ENCODE results near the gene KCTD3.

DNA sequence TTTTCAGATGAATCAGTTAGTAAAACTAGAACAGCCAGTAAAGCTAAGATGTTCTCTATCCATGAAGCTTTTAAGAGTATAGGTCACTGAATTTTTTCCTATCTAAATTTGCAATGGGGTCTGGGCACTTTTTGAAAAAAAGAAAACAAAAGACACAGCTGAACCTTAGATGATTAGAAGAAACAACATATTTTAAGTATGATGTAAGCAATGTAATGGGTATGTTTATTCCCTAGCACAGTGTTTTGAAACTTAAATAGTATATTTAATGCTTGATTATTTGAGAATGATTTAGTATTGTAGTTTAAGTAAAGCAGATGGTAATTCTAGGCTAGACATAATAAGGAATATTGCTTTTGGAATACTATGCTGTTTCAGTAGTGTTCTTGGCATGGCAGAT is 36.2 kb downstream of the KCTD3 start:
- TF ChIP-seq PCBP2 (optimal IDR thresholded peaks at IDR 0.05; ENCODE audit: low read depth, low read length, poor library complexity, severe bottlenecking) (no peak), NFE2 (CRISPR knock-in tag; IDR thresholded peaks at IDR 0.05) (no peak), ZNF274 (CRISPR knock-in tag; IDR thresholded peaks at IDR 0.05) (no peak), CENPT (CRISPR knock-in tag; IDR thresholded peaks at IDR 0.05; ENCODE audit: low read depth) (no peak), RBAK (CRISPR knock-in tag; IDR thresholded peaks at IDR 0.05) (no peak), NR1H2 (CRISPR knock-in tag; IDR thresholded peaks at IDR 0.05; ENCODE audit: borderline replicate concordance, low read depth) (no peak)
- TF ChIP-seq, protein P1, sequence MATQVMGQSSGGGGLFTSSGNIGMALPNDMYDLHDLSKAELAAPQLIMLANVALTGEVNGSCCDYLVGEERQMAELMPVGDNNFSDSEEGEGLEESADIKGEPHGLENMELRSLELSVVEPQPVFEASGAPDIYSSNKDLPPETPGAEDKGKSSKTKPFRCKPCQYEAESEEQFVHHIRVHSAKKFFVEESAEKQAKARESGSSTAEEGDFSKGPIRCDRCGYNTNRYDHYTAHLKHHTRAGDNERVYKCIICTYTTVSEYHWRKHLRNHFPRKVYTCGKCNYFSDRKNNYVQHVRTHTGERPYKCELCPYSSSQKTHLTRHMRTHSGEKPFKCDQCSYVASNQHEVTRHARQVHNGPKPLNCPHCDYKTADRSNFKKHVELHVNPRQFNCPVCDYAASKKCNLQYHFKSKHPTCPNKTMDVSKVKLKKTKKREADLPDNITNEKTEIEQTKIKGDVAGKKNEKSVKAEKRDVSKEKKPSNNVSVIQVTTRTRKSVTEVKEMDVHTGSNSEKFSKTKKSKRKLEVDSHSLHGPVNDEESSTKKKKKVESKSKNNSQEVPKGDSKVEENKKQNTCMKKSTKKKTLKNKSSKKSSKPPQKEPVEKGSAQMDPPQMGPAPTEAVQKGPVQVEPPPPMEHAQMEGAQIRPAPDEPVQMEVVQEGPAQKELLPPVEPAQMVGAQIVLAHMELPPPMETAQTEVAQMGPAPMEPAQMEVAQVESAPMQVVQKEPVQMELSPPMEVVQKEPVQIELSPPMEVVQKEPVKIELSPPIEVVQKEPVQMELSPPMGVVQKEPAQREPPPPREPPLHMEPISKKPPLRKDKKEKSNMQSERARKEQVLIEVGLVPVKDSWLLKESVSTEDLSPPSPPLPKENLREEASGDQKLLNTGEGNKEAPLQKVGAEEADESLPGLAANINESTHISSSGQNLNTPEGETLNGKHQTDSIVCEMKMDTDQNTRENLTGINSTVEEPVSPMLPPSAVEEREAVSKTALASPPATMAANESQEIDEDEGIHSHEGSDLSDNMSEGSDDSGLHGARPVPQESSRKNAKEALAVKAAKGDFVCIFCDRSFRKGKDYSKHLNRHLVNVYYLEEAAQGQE (IDR thresholded peaks at IDR 0.05; ENCODE audit: borderline replicate concordance in 1 of 2, low read depth in 1 of 2, low read length in 2 of 2): no peak
- TF ChIP-seq, protein P2, sequence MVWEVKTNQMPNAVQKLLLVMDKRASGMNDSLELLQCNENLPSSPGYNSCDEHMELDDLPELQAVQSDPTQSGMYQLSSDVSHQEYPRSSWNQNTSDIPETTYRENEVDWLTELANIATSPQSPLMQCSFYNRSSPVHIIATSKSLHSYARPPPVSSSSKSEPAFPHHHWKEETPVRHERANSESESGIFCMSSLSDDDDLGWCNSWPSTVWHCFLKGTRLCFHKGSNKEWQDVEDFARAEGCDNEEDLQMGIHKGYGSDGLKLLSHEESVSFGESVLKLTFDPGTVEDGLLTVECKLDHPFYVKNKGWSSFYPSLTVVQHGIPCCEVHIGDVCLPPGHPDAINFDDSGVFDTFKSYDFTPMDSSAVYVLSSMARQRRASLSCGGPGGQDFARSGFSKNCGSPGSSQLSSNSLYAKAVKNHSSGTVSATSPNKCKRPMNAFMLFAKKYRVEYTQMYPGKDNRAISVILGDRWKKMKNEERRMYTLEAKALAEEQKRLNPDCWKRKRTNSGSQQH (CRISPR knock-in tag; IDR thresholded peaks at IDR 0.05; ENCODE audit: low read depth): no peak
- TF ChIP-seq, protein P3, sequence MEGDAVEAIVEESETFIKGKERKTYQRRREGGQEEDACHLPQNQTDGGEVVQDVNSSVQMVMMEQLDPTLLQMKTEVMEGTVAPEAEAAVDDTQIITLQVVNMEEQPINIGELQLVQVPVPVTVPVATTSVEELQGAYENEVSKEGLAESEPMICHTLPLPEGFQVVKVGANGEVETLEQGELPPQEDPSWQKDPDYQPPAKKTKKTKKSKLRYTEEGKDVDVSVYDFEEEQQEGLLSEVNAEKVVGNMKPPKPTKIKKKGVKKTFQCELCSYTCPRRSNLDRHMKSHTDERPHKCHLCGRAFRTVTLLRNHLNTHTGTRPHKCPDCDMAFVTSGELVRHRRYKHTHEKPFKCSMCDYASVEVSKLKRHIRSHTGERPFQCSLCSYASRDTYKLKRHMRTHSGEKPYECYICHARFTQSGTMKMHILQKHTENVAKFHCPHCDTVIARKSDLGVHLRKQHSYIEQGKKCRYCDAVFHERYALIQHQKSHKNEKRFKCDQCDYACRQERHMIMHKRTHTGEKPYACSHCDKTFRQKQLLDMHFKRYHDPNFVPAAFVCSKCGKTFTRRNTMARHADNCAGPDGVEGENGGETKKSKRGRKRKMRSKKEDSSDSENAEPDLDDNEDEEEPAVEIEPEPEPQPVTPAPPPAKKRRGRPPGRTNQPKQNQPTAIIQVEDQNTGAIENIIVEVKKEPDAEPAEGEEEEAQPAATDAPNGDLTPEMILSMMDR (CRISPR knock-in tag; IDR thresholded peaks at IDR 0.05): no peak
- TF ChIP-seq, protein P4, sequence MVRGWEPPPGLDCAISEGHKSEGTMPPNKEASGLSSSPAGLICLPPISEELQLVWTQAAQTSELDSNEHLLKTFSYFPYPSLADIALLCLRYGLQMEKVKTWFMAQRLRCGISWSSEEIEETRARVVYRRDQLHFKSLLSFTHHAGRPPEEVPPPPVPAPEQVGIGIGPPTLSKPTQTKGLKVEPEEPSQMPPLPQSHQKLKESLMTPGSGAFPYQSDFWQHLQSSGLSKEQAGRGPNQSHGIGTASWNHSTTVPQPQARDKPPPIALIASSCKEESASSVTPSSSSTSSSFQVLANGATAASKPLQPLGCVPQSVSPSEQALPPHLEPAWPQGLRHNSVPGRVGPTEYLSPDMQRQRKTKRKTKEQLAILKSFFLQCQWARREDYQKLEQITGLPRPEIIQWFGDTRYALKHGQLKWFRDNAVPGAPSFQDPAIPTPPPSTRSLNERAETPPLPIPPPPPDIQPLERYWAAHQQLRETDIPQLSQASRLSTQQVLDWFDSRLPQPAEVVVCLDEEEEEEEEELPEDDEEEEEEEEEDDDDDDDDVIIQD (CRISPR knock-in tag; IDR thresholded peaks at IDR 0.05; ENCODE audit: low read depth): no peak
- TF ChIP-seq, protein P5, sequence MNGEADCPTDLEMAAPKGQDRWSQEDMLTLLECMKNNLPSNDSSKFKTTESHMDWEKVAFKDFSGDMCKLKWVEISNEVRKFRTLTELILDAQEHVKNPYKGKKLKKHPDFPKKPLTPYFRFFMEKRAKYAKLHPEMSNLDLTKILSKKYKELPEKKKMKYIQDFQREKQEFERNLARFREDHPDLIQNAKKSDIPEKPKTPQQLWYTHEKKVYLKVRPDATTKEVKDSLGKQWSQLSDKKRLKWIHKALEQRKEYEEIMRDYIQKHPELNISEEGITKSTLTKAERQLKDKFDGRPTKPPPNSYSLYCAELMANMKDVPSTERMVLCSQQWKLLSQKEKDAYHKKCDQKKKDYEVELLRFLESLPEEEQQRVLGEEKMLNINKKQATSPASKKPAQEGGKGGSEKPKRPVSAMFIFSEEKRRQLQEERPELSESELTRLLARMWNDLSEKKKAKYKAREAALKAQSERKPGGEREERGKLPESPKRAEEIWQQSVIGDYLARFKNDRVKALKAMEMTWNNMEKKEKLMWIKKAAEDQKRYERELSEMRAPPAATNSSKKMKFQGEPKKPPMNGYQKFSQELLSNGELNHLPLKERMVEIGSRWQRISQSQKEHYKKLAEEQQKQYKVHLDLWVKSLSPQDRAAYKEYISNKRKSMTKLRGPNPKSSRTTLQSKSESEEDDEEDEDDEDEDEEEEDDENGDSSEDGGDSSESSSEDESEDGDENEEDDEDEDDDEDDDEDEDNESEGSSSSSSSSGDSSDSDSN (CRISPR knock-in tag; IDR thresholded peaks at IDR 0.05): no peak
- TF ChIP-seq, protein P6, sequence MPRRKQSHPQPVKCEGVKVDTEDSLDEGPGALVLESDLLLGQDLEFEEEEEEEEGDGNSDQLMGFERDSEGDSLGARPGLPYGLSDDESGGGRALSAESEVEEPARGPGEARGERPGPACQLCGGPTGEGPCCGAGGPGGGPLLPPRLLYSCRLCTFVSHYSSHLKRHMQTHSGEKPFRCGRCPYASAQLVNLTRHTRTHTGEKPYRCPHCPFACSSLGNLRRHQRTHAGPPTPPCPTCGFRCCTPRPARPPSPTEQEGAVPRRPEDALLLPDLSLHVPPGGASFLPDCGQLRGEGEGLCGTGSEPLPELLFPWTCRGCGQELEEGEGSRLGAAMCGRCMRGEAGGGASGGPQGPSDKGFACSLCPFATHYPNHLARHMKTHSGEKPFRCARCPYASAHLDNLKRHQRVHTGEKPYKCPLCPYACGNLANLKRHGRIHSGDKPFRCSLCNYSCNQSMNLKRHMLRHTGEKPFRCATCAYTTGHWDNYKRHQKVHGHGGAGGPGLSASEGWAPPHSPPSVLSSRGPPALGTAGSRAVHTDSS (CRISPR knock-in tag; conservative IDR thresholded peaks at IDR 0.05): no peak

Data from HepG2 (cell line).